SH-SY5Y (cell line): ENCODE data around the gene ALCAM.

Source experiments
- GATA2 ChIP-seq: IDR thresholded peaks from 2 replicates; pipeline ENCODE4 v1.6.1; 2011; ENCODE audit warnings: mild to moderate bottlenecking, low read depth, low read length
- GATA3 ChIP-seq: IDR thresholded peaks from 2 replicates; pipeline ENCODE4 v1.6.1; 2011; ENCODE audit warnings: low read depth, mild to moderate bottlenecking, low read length, moderate library complexity

The ALCAM gene

GRCh38 chr3:105606016-105606415 lies 239.3 kb downstream of the ALCAM start:
- no peak for TF ChIP-seq GATA3
- no peak for TF ChIP-seq GATA2

GRCh38 chr3:105608623-105609022 lies 241.9 kb downstream of the ALCAM start:
- TF ChIP-seq GATA2 (no peak), GATA3 (no peak)

DNA sequence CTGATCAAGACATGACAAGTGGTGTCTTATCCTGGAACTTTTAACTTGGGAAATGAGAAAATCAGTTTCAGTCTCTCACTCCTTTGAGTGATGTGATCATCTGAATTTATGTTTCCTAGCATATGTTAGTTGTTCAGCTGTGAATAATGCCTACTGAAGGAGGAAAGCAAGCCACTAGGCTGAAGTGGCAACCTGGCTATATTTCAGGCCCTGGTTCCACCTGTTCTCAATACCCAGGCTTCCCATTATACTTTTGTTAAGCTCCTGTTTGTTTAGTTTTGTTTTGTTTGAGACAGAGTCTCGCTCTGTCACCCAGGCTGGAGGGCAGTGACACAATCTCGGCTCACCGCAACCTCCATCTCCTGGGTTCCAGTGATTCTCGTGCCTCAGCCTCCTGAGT lies 243.8 kb downstream of the ALCAM start:
- TF ChIP-seq GATA3 (no peak), GATA2 (no peak)

GRCh38 chr3:105611304-105612192 lies 244.8 kb downstream of the ALCAM start:
- TF ChIP-seq GATA2 (no peak), GATA3 (no peak)

GRCh38 chr3:105613120-105613519 lies 246.4 kb downstream of the ALCAM start:
- no peak for TF ChIP-seq GATA3
- TF ChIP-seq GATA2 = no peak

DNA sequence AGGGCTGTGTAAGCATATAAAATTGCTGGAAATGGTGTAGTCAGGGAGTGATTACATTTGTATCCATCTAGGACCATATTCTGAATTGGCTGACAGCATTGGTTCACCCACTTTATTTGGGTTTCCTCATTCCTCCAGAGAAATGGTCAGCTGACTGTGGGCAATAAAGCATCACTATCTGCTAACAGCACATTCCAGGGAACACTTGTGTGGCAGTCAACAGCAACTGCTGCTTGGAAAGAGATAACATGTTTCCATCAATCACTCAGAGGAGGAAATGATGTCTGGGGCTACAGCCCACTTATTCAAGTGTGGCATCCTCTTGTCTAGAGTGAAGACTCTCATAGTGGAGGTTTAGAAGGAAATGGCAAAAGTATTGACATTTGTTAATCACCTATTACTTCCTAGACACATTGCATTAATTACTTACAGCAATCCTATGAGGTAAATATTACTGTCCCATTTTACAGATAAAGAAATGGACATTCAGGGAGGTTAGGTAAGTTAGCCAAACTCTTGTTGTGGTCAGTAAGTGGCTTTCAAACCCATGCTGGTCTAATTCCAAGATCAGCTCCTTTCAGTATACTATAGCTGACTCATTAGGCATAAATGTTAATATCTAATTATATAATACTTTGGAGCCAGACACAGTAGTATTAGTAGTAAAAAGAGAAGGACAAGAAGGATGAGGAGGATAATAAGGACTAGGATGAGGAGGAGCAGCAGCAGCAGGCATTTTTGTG lies 247.8 kb downstream of the ALCAM start:
- TF ChIP-seq GATA3 (no peak), GATA2 (no peak)

DNA sequence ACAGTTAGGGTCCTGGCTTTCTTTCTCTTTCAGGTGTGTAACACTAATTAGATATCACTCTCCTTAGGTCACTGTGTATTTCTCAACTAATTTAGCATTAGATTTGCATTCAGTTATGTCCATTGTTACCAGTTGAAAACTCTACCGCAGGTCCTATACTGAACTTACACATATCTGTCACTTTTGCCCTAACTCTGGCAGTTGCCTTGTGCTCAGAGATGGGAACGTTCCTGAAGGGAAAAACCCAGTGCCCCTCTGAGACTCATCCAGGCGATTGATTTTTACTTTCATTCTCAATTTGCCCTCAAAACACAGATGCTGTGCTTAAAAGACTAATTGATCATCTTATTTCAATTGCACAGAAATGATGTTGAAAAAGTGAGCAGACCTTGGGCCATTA lies 249.1 kb downstream of the ALCAM start:
- TF ChIP-seq GATA3 = no peak
- TF ChIP-seq GATA2 = no peak

DNA sequence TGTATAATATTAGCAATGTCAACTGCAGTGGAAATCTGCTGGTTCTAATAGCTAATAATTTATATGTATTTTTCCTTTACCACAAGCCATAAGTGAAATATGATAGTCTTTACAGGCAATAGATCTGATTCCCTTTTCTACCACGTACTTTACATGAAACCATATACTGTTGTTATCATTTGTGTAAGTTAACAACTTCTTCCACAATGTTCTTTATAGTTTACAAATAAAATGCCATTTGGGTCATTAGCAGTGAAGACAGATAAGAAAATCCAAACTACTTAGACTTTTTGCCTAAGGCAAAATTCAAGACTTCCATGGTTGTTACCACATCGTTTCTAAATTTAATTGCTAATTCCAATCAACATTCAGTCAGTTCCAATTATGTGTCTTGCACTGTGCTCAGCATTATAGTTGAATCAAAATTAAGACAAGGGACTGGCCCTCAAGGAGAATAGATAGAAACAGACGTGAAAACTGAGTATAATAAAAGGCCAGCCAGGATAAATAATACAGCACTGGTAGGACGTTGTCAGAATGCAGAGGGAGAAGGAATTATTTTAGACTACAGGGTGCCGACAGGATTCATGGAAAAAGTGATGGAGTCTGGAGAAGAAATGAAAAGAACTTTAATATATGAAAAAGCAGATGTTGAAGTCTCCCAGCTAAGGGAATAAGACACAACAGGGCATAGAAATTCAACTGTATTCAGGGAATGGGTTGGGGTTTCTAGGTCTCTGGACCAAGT lies 249.8 kb downstream of the ALCAM start:
- TF ChIP-seq GATA3 (no peak), GATA2 (no peak)

DNA sequence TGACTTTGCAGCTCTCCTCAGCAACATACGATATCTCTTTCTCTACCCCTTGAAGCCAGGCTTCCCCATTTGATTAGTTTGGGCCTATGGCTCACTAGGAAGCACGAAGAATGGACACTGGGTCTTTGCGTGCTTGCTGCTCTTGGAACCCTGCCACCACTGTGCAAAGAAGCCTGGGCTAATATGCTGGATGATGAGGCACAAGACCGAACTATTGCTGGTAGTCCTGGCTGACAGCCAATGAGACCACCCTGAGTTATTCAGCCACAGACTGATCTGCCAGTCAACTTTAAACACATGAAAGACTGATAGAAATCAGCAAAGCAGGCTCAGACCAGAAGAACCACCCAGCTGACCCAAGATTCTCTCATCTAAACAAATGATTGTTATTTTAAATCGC lies 251.8 kb downstream of the ALCAM start:
- TF ChIP-seq GATA3 (no peak), GATA2 (no peak)

DNA sequence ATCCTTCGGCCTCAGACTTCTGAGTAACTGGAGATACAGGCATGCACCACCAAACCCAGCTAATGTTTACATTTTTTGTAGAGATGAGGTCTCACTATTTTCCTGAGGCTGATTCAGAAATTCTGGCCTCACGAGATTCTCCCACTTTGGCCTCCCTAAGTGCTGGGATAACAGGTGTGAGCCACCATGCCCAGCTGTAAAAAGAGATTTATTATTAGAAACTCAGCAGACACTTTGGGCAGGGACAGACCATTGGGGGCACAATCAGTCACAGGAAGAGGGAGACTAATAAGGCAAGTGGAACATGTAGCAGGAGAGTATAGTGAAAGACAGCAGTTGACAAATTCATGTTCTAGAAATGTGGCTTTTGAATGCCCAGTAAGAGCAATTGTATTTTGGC lies 252.9 kb downstream of the ALCAM start:
- no peak for TF ChIP-seq GATA2
- no peak for TF ChIP-seq GATA3

- no peak for TF ChIP-seq GATA3
- TF ChIP-seq GATA2 = no peak
Observed at GRCh38 chr3:105620236-105620635, 253.5 kb downstream of the ALCAM start.

DNA sequence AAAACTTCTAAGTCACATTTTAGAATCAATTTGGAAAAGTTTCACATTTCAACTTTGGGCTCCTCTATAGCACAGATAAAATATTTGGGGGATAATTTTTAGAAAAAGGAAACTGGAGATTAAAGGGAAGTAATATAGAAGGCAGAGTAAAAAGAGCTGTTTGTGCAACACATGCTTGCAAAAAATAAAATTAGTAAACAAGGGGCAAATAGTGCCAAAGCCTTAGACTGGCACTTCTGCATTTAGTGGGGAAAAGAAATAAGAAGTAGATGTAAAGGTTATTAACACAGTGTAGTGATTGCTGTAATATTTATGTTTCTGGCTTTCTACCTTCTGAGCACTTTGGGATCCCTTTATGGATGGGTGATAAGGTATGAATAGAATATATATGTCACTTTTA lies 255.5 kb downstream of the ALCAM start:
- TF ChIP-seq GATA3 (no peak), GATA2 (no peak)
